Tibial nerve (tissue), 4 donors: Measurements from ENCODE around the gene VSIG10L. TPM values are rescaled to one million over a fixed set of nuclear protein-coding genes. Genes with fewer than 3 reads are reported as not detected.

Experiments
- DNase-seq, 2 donors: peaks; one replicate each; pipeline ENCODE4 v3.0.0-alpha.2; 2019; ENCODE audit warnings: low spot score in 2 of 2
- H3K27ac ChIP-seq, 4 donors: fragments of 200-600 bp; sonication (generic) in 3 of 4; one replicate each; pipeline ENCODE4 v1.5.1; 2017 to 2019; ENCODE audit warnings: mild to moderate bottlenecking in 1 of 4
- H3K27me3 ChIP-seq, 2 donors: fragments of 200-600 bp; sonication (generic) in 1 of 2; one replicate each; pipeline versions ENCODE4 v1.5.1 to v1.6.0; 2017 to 2019
- H3K36me3 ChIP-seq, 3 donors: fragments of 200-600 bp; sonication (generic); one replicate each; pipeline ENCODE4 v1.5.1; 2018 to 2019
- H3K4me1 ChIP-seq, 4 donors: fragments of 200-600 bp; sonication (generic) in 3 of 4; one replicate each; pipeline ENCODE4 v1.5.1; 2017 to 2019
- H3K4me3 ChIP-seq, 4 donors: fragments of 200-600 bp; sonication (generic) in 3 of 4; one replicate each; pipeline ENCODE4 v1.5.1; 2017 to 2019; ENCODE audit warnings: mild to moderate bottlenecking in 1 of 4, moderate library complexity in 1 of 4
- H3K9me3 ChIP-seq, 4 donors: fragments of 200-600 bp; sonication (generic) in 3 of 4; one replicate each; pipeline ENCODE4 v1.5.1; 2017 to 2019
- EP300 ChIP-seq, 2 donors: sonication (generic); formaldehyde crosslinking; IDR thresholded peaks; one replicate each; pipeline ENCODE4 v1.6.1; 2017; ENCODE audit warnings: antibody characterized with exemption in 2 of 2, mild to moderate bottlenecking in 1 of 2
- POLR2A ChIP-seq, 2 donors: fragments of 450-650 bp; IDR thresholded peaks; one replicate each; pipeline ENCODE4 v1.6.1; 2017; ENCODE audit warnings: antibody characterized with exemption in 2 of 2, mild to moderate bottlenecking in 2 of 2, moderate library complexity in 2 of 2
- WGBS, 2 donors: methylation state at CpG; one replicate each; pipeline ENCODE4 v1.1.5; 2018; 5-methylcytosine and 5-hydroxymethylcytosine counted together
- total RNA-seq, 4 donors: library from RNA; depleted of rRNA; stranded (reverse); fragments of >200 nt; gene quantifications; one replicate each; pipeline ENCODE4 v1.1.0, GENCODE V29; 2016
- TF ChIP-seq, protein P1 (sequence below), 5 experiments: fragments of 200-600 bp in 3 of 5; fragments of 450-650 bp in 2 of 5; sonication (generic) in 3 of 5; IDR thresholded peaks; one replicate each; pipeline ENCODE4 v1.5.1; 2016 to 2019; ENCODE audit warnings: antibody characterized with exemption in 5 of 5, mild to moderate bottlenecking in 3 of 5, moderate library complexity in 2 of 5

VSIG10L gene
- total RNA-seq: 1 to 10 TPM in 3 of 4 donors, under 1 TPM in 1; 0.44 to 3.7 (median 2.1) TPM

DNA sequence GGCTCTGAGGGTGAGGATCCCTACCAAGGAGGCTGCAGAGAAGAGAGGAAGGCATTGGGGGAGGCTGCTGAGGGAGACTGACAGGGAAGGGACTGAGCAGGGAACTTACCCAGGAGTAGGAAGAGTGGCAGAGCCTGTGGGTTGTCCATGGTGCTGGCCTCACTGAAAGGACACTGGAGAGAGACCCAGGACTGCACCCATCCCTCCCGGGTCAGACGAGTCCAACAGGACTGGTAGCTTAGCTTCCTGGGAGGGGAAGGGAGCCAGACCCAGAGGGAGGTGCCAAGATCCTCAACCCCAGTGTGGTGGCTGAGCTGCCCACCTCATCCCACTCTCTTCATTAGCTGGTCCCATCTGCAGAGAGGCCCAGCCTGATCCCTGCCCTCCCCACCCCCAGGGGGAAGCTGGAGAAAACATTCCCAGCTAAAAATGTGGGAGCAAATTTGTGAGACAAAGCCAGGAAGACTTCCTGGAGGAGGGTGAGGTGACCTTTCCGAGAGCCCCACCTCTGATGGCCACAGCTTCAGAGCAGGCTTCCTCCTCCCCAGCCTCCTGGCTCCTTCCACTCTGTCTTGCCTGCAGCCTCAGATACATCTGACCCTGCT is at the start of gene VSIG10L:
VSIG10L (minus strand) TSS at position 164 of the 605 bp plus-strand sequence; CDS start at position 149, 15 bp downstream.
- WGBS, 2 donors: 49 to 57% methylated on average over 3 of the region's 3 CpGs
- Histone ChIP-seq H3K27me3 (no peaks in the 10 kb centered on the region), H3K4me1 (peaks cover 0 to 28% (median 11%) of the 10 kb centered on the region in 4 donors), H3K27ac (peak within 1 kb of the TSS; percentile 77 to 91 (median 86)), H3K4me3 (no peak within 1 kb of the TSS), H3K36me3 (peaks cover 0 to 25% (median 0%) of the 10 kb centered on the region in 3 donors), H3K9me3 (no peaks in the 10 kb centered on the region)
- DNase-seq: no peak
- TF ChIP-seq POLR2A (IDR thresholded peaks at IDR 0.05) (no peak), EP300 (IDR thresholded peaks at IDR 0.05) (no peak)
- TF ChIP-seq, protein P1, sequence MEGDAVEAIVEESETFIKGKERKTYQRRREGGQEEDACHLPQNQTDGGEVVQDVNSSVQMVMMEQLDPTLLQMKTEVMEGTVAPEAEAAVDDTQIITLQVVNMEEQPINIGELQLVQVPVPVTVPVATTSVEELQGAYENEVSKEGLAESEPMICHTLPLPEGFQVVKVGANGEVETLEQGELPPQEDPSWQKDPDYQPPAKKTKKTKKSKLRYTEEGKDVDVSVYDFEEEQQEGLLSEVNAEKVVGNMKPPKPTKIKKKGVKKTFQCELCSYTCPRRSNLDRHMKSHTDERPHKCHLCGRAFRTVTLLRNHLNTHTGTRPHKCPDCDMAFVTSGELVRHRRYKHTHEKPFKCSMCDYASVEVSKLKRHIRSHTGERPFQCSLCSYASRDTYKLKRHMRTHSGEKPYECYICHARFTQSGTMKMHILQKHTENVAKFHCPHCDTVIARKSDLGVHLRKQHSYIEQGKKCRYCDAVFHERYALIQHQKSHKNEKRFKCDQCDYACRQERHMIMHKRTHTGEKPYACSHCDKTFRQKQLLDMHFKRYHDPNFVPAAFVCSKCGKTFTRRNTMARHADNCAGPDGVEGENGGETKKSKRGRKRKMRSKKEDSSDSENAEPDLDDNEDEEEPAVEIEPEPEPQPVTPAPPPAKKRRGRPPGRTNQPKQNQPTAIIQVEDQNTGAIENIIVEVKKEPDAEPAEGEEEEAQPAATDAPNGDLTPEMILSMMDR (IDR thresholded peaks at IDR 0.05): no peak

DNA sequence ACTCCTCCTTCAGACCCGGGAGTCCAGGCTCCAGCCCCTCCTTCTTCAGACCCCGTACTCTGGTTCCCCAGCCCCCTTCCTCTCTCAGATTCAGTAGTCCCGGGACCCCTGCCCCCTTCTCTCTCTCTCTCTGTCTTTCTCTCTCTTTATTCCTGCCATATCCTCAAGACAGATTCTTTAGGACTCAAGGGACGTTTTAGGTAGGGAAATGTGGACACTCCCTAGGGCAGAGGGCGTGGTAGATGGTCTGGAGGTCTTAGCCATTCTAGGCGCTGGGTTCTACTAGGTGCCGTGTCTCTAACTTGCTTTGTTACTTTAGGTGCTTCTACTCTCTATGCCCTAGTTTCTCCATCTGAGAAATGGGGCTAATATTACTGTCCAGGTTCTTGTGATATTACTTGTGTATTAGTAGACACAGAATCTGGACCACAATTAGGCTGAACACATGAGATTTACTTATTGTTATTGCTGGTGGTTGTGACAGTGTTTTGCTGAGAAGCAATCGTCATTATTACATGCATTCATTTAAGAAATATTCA is 49.2 kb upstream of the VSIG10L start:
- Histone ChIP-seq H3K36me3 (no peaks in the 10 kb centered on the region), H3K27ac (no peak overlapping the region), H3K4me3 (peak overlapping the region in 1 of 4 donors; percentile 5), H3K27me3 (no peaks in the 10 kb centered on the region), H3K4me1 (peaks cover 0 to 15% (median 6%) of the 10 kb centered on the region in 4 donors), H3K9me3 (no peaks in the 10 kb centered on the region)
- 63 to 71% methylated on average over 8 of the region's 8 CpGs for WGBS, 2 donors
- DNase-seq: no peak
- TF ChIP-seq POLR2A (IDR thresholded peaks at IDR 0.05) (no peak), EP300 (IDR thresholded peaks at IDR 0.05) (no peak)
- TF ChIP-seq, protein P1 (IDR thresholded peaks at IDR 0.05): no peak

DNA sequence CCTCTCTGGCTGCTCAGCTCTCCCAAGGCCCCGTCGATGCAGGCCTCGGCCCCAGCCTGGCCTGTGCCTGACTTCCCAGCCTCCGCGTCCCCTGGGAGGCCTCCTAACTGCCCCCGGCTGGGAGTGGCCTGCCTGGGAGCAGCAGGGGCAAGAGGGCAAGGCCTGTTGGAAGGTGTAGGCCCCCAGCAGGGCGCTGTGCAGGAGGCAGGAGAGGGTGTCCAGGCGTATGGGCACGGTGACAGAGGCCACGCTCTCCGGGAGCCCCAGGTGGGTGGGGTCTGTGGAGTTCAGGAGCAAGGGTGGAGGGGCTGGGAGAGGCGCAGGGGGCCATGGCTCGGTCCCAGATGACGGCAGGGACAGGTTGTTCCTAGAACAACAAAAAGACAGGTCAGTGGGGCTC is 47.2 kb upstream of the VSIG10L start:
- no peak overlapping the region for H3K4me3 ChIP-seq
- 73 to 80% methylated on average over 5 to 9 of the region's 14 CpGs for WGBS, 2 donors

DNA sequence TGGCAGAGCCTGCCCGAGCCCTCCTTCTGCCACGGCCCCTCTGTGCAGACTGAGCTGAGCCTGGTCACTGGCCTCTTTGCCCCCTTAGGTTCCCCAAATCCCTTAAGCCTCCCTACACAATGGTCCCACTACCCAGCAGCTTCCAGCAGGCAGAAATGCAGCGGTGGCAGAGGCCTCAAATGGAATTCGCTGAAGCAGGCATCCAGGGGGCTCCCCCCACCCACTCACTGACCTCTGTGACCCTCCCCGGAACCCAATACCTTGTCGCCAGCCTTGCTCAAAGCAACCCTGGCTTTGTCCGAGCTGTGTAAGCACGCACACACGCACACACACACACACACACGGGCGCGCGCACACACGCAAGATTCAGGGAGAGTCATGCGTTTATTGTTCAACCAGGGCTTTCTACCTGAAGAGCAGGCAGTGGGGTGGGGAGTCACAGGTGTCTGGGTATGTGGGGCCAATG is 46.0 kb upstream of the VSIG10L start, which contains the start of gene LIM2:
LIM2 (minus strand) TSS at position 51 of the 466 bp plus-strand sequence. CDS start 531 bp downstream, outside the sequence.
- TF ChIP-seq, protein P1 (IDR thresholded peaks at IDR 0.05): no peak
- TF ChIP-seq EP300 (IDR thresholded peaks at IDR 0.05) (no peak), POLR2A (IDR thresholded peaks at IDR 0.05) (no peak)
- DNase-seq: no peak
- 80 to 81% methylated on average over 9 to 15 of the region's 15 CpGs for WGBS, 2 donors
- H3K9me3 ChIP-seq: no peaks in the 10 kb centered on the region
- no peak within 1 kb of the TSS for H3K27ac ChIP-seq
- no peaks in the 10 kb centered on the region for H3K36me3 ChIP-seq
- no peaks in the 10 kb centered on the region for H3K27me3 ChIP-seq
- H3K4me3 ChIP-seq: no peak within 1 kb of the TSS
- H3K4me1 ChIP-seq: no peaks in the 10 kb centered on the region

More for the DNA sequence above, 47.2 kb upstream of the VSIG10L start:
- no peak for DNase-seq
- Histone ChIP-seq H3K9me3 (no peaks in the 10 kb centered on the region), H3K4me1 (peaks cover 0 to 6% (median 0%) of the 10 kb centered on the region in 4 donors), H3K36me3 (no peaks in the 10 kb centered on the region), H3K27me3 (no peaks in the 10 kb centered on the region), H3K27ac (no peak overlapping the region)
- TF ChIP-seq, protein P1 (IDR thresholded peaks at IDR 0.05): no peak
- TF ChIP-seq EP300 (IDR thresholded peaks at IDR 0.05) (no peak), POLR2A (IDR thresholded peaks at IDR 0.05) (no peak)

DNA sequence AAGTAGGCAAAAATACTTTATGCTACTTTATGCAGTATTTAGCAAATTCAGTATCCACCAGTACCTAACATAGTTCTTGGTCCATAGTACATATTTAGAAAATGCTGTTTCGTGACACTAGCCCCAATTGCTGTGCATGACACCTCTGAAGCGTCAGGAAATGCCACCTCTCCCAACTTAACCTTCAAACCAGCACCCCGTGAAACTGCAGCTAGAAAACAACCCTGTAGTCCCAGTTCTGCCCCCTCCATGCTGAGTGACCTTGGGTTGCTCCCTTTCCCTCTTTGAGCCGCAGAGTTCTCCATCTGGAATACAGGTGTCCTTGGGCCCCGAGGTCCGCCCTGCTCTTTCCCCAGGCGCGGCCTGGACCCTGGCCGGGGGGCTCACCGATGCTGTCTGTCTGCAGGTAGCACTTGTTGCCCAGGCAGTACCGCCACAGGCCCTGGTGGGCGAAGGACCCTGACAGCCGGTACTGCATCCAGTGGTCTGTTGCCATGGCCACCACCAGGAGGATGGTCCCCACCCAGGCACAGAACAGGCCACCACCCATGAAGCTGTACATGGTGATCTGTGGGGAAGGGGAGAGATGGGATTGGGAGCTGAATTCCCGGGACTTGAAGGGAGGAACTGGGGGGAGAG is 45.1 kb upstream of the VSIG10L start:
- Histone ChIP-seq H3K27me3 (no peaks in the 10 kb centered on the region), H3K9me3 (no peaks in the 10 kb centered on the region), H3K4me1 (no peaks in the 10 kb centered on the region), H3K36me3 (no peaks in the 10 kb centered on the region), H3K4me3 (no peak overlapping the region), H3K27ac (no peak overlapping the region)
- no peak for TF ChIP-seq EP300 (IDR thresholded peaks at IDR 0.05)
- no peak for TF ChIP-seq POLR2A (IDR thresholded peaks at IDR 0.05)
- TF ChIP-seq, protein P1 (IDR thresholded peaks at IDR 0.05): no peak
- DNase-seq: no peak
- 85 to 93% methylated on average over 5 to 14 of the region's 14 CpGs for WGBS, 2 donors
